Heart left ventricle (tissue), 16 donors: ENCODE measurements around the gene VIM. TPM values are rescaled to one million over a fixed set of nuclear protein-coding genes. Genes with fewer than 3 reads are reported as not detected.

Experiments used
- ATAC-seq, 4 donors: fragments of 200-7000 bp; cut with Tn5 transposase; one replicate each; pipeline ENCODE4 v1.9.1; 2020 to 2022; ENCODE audit warnings: moderate library complexity in 4 of 4, mild to moderate bottlenecking in 3 of 4, moderate number of reproducible peaks in 1 of 4
- DNase-seq, 5 donors: peaks; one replicate each; pipeline ENCODE4 v3.0.0-alpha.2; 2020
- H3K27ac ChIP-seq, 12 donors: fragments of 200-600 bp; sonication (generic) in 4 of 12; one replicate each; pipeline versions ENCODE4 v1.5.0 to v1.8.0; 2016 to 2022; ENCODE audit warnings: mild to moderate bottlenecking in 2 of 12
- H3K27me3 ChIP-seq, 9 donors: fragments of 200-600 bp; sonication (generic) in 2 of 9; one replicate each; pipeline versions ENCODE4 v1.5.1 to v1.8.0; 2016 to 2022; ENCODE audit warnings: mild to moderate bottlenecking in 3 of 9
- H3K36me3 ChIP-seq, 9 donors: fragments of 200-600 bp; sonication (generic) in 2 of 9; one replicate each; pipeline versions ENCODE4 v1.5.0 to v1.8.0; 2018 to 2022; ENCODE audit warnings: mild to moderate bottlenecking in 2 of 9
- H3K4me1 ChIP-seq, 12 donors: fragments of 200-600 bp; sonication (generic) in 4 of 12; one replicate each; pipeline versions ENCODE4 v1.5.0 to v1.8.0; 2016 to 2022; ENCODE audit warnings: mild to moderate bottlenecking in 3 of 12
- H3K4me3 ChIP-seq, 12 donors: fragments of 200-600 bp; sonication (generic) in 4 of 12; one replicate each; pipeline versions ENCODE4 v1.5.0 to v1.8.0; 2017 to 2022; ENCODE audit warnings: mild to moderate bottlenecking in 9 of 12, moderate library complexity in 4 of 12
- H3K9me3 ChIP-seq, 12 donors: fragments of 200-600 bp; sonication (generic) in 4 of 12; one replicate each; pipeline versions ENCODE4 v1.5.0 to v1.8.0; 2016 to 2022; ENCODE audit warnings: mild to moderate bottlenecking in 1 of 12
- POLR2A ChIP-seq, 2 donors: fragments of 450-650 bp; IDR thresholded peaks; one replicate each; pipeline ENCODE4 v1.6.1; 2017; ENCODE audit warnings: antibody characterized with exemption in 2 of 2, mild to moderate bottlenecking in 2 of 2, moderate library complexity in 2 of 2
- WGBS, 4 donors: extraction: QIAGEN DNeasy Blood & Tissue Kit in 2 of 4; methylation state at CpG; one replicate each; pipeline versions ENCODE4 v1.1.5 to v1.1.7; 2013 to 2018; 5-methylcytosine and 5-hydroxymethylcytosine counted together
- intact Hi-C, 10 donors: fragments of 100-400 bp; cut with DNase I; formaldehyde crosslinking; loops; one replicate each; pipeline versions ENCODE4 v1.11.1 to v1.14.2; 2022
- polyA plus RNA-seq, 2 donors: library from polyadenylated mRNA; stranded (reverse); fragments of 200-250 nt; gene quantifications; one replicate each; pipeline ENCODE4 v1.2.3, GENCODE V29; 2013
- total RNA-seq, 9 donors: library from RNA; depleted of rRNA in 2 of 9; stranded (reverse); fragments of >200 nt in 2 of 9; fragmentation: NEBNext Ultra II Directional in 3 of 9; extraction: Animal tissue kit (Norgen Biotek cat#: 25700) in 3 of 9; gene quantifications; one replicate each; pipeline versions ENCODE4 v1.1.0 to v1.2.4, GENCODE V29; 2016 to 2023
- TF ChIP-seq, protein P1 (sequence below), 12 donors: fragments of 200-600 bp; sonication (generic) in 4 of 12; IDR thresholded peaks; one replicate each; pipeline versions ENCODE4 v1.5.0 to v1.8.0; 2018 to 2022; ENCODE audit warnings: antibody characterized with exemption in 12 of 12, mild to moderate bottlenecking in 5 of 12
- donor health status: ischemic (EF 13 %, LVEDD 7.1; RV severe dilation, severe dysfunction).
- donor health status: healthy with polysubstance abuse.
- donor health status: DM: no; HTN: yes; CAD: no.
- donor health status: DM: no; HTN: no; CAD: no.
- donor health status: ischemic (EF 25% LVEDD 6.9; RV normal size, moderate dysfunction).
- donor health status: ischemic (EF 25% LVEDD 5.7; RV mildly dilated, moderate dysfunction).
- donor health status: healthy.
- donor health status: DM: yes; HTN: yes; CAD: no.
- donor health status: ischemic (EF 35%, LVEDD 5.7; RV mildly dilated, moderate dysfunction).
- donor health status: nonischemic (EF 11% LVEDD 7.7; RV severe dilation, severe dysfunction).
- donor health status: DM: yes; HTN: yes; CAD: no.
- donor health status: PGD.
- donor health status: ischemic (EF 29% LVEDD 5.4; RV normal size, mild dysfunction).
- donor health status: nonischemic (EF 23%, LVEDD 6.1; RV moderate dilation, normal function).

Gene VIM
- total and polyA plus RNA-seq, 11 donors: 249 to 1,163 (median 387) TPM

- Histone ChIP-seq H3K27me3 (no peaks in the 10 kb centered on the region), H3K4me3 (no peak overlapping the region), H3K27ac (no peak overlapping the region), H3K9me3 (no peaks in the 10 kb centered on the region), H3K36me3 (no peaks in the 10 kb centered on the region), H3K4me1 (no peaks in the 10 kb centered on the region)
- intact Hi-C loops: loop anchor here in 1 of 10 donors (5.0 kb wide), 1 partner anchor 46 kb away; the partner anchor contains the start of gene VIM
- ATAC-seq (no peak), DNase-seq (no peak)
- TF ChIP-seq, protein P1, sequence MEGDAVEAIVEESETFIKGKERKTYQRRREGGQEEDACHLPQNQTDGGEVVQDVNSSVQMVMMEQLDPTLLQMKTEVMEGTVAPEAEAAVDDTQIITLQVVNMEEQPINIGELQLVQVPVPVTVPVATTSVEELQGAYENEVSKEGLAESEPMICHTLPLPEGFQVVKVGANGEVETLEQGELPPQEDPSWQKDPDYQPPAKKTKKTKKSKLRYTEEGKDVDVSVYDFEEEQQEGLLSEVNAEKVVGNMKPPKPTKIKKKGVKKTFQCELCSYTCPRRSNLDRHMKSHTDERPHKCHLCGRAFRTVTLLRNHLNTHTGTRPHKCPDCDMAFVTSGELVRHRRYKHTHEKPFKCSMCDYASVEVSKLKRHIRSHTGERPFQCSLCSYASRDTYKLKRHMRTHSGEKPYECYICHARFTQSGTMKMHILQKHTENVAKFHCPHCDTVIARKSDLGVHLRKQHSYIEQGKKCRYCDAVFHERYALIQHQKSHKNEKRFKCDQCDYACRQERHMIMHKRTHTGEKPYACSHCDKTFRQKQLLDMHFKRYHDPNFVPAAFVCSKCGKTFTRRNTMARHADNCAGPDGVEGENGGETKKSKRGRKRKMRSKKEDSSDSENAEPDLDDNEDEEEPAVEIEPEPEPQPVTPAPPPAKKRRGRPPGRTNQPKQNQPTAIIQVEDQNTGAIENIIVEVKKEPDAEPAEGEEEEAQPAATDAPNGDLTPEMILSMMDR (IDR thresholded peaks at IDR 0.05): no peak
- TF ChIP-seq POLR2A (IDR thresholded peaks at IDR 0.05): no peak
- WGBS, 4 donors: 73 to 79% (median 76%) methylated on average over 3 of the region's 3 CpGs
These were observed 46.3 kb upstream of the VIM start for GRCh38 chr10:17181751-17182150.

DNA sequence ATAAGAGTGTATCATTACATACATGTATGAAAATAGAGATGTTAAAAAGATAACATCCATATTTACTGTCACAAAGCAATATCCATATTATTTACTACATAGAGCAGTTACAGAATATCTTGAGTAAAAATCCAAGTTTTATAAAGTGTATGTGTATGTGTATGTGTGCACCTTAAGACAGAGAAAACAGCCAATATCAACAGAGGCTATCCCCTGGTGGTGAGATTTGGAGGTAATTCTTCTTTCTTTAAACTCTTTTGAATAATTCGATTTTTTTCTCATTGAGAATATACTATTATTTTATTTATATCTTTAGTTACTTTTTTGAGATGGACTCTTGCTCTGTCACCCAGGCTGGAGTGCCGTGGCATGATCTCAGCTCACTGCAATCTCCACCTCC, 44.9 kb upstream of the VIM start:
- no peaks in the 10 kb centered on the region for H3K27me3 ChIP-seq
- no peak overlapping the region for H3K27ac ChIP-seq
- H3K36me3 ChIP-seq: no peaks in the 10 kb centered on the region
- intact Hi-C loops: loop anchor here in 1 of 10 donors (5.0 kb wide), 1 partner anchor 44 kb away; the partner anchor contains the start of gene VIM
- TF ChIP-seq, protein P1 (IDR thresholded peaks at IDR 0.05): peak in 3 of 12 donors; percentile 4 to 24 (median 13)
- TF ChIP-seq POLR2A (IDR thresholded peaks at IDR 0.05): no peak
- DNase-seq: no peak
- H3K9me3 ChIP-seq: no peaks in the 10 kb centered on the region
- no peaks in the 10 kb centered on the region for H3K4me1 ChIP-seq
- no peak overlapping the region for H3K4me3 ChIP-seq
- 84 to 95% (median 93%) methylated on average over 2 of the region's 2 CpGs for WGBS, 4 donors
- ATAC-seq: no peak

DNA sequence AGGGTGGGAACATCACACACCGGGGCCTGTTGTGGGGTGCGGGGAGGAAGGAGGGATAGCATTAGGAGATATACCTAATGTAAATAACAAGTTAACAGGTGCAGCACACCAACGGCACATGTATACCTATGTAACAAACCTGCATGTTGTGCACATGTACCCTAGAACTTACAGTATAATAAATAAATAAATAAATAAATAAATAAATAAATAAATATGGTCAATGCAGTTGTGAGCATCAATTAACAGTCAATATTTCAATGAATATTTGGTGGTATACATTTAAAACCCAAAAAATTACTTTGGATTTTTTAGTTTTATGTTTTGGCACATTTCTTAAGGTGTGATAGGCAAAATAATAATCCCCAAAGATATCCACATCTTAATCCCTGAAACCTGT, 42.2 kb upstream of the VIM start:
- ATAC-seq: no peak

DNA sequence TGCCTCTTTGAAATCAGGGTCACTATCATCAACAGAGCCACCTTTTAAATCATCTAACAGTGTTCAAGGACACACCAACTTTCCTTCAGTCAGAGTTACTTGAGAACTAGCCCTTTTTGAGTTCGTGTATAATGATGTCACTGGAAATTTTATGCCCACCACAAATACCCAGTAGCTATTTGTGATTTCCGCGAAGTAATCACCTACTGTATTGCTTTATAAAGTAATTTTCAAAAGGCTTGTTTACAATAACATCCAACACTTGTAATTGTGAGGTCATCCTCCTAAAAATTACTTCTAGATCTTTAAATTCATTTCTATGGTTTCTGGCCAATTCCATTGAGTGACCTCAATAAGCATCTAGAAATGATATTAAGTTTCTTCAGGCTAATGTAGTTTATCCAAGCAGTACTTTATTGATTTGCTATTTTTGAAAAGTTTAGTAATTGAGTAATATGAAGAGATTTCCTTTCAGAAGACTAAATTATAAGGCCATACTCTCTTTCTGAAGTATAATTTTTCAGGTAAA, 39.3 kb upstream of the VIM start:
- DNase-seq (no peak), ATAC-seq (no peak)
- H3K27me3 ChIP-seq: no peaks in the 10 kb centered on the region
- H3K9me3 ChIP-seq: no peaks in the 10 kb centered on the region
- no peaks in the 10 kb centered on the region for H3K36me3 ChIP-seq
- H3K4me1 ChIP-seq: no peaks in the 10 kb centered on the region
- H3K27ac ChIP-seq: no peak overlapping the region
- H3K4me3 ChIP-seq: no peak overlapping the region
- intact Hi-C loops: no loop called here
- TF ChIP-seq POLR2A (IDR thresholded peaks at IDR 0.05): no peak
- TF ChIP-seq, protein P1 (IDR thresholded peaks at IDR 0.05): no peak
- WGBS, 4 donors: 94 to 96% (median 95%) methylated on average over 3 of the region's 3 CpGs

More for the DNA sequence above, 42.2 kb upstream of the VIM start:
- H3K9me3 ChIP-seq: no peaks in the 10 kb centered on the region
- H3K4me1 ChIP-seq: no peaks in the 10 kb centered on the region
- no peaks in the 10 kb centered on the region for H3K27me3 ChIP-seq
- no peak for TF ChIP-seq POLR2A (IDR thresholded peaks at IDR 0.05)
- TF ChIP-seq, protein P1 (IDR thresholded peaks at IDR 0.05): no peak
- no peak for DNase-seq
- H3K36me3 ChIP-seq: no peaks in the 10 kb centered on the region
- intact Hi-C loops: no loop called here
- H3K27ac ChIP-seq: no peak overlapping the region
- H3K4me3 ChIP-seq: no peak overlapping the region
- 97 to 100% (median 99%) methylated on average over 3 of the region's 3 CpGs for WGBS, 4 donors
